HuH-7 (cell line): ENCODE measurements around the gene SLC25A12.

ENCODE experiments used
- DNase-seq: peaks from one replicate; pipeline ENCODE4 v3.0.0; 2011; ENCODE audit warnings: low spot score

The SLC25A12 gene

DNA sequence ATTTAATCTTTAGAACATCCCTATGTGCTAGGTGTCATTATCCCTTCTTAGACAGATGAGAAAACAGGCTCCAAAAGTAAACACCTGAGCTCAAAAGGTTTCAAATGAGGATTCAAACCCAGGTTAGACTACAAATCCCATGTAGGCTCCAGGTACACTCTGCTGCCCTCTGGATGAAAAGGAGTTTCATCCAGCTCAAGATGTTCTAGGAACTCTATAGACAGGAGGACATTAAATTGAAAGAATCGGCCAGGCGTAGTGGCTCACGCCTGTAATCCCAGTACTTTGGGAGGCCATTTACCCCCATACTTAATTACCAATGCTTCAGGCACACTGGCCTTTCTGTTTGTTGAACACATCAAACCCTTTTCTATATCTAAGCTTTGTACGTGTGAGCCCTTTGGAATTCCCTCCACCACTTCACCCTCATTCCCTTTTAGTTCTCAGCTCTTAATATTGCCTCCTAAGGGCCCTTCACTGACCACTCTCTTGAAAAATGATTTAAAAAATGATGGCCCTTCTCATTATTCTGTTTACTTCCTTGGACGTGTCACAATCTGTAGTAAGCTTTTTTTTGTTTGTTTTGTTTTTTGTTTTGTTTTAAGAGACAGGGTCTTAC, 10.7 kb downstream of the SLC25A12 start:
- DNase-seq: no peak

DNA sequence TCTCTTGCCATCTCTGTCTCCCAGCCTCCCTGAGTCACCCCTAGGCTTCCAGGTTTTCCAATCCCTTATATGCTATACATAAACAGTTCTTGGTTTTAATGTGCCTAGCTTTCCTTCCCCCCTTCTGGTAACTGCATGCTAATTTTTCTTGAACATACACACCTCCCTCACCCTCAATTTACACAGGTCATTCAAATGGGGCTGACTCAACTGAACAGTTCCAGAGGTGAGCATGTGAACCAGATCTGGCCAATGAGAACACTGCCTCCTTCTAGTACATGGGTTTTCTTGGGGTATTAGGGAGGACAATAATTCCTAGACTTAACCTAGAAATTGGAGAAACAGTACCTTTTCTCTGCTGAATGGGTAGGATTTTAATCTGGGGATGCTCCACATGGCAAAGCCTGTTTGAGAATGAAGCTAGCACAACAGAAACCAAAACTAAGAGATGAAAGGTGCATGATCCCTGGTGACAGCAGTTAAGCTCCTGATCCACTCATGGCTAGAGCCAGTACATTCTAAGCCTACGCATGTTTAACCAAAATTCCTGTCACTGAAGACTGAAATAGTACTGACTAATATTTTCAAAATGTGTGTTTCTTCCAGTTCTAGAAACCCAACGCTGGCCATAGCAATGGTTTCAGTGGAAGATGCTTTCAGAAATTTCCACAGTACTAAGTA, 11.8 kb downstream of the SLC25A12 start:
- DNase-seq: no peak

DNA sequence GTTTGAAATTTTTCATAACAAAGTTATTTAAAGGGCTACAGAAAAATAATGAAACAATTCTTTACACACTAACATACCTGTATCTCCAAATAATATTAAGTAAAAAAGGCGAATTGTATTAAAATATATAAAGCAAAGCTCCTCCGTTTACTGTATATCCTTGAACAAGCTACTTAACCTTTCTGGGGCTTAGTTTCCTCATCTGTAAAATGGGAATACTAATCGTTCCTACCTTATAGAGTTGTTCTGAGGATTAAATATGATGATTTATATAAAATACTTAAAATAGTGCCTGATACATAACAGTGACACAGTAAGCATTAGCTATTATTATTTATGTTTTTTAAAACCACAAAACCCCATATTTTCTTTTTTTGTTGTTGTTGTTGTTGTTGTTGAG, 13.3 kb downstream of the SLC25A12 start:
- DNase-seq: no peak

DNA sequence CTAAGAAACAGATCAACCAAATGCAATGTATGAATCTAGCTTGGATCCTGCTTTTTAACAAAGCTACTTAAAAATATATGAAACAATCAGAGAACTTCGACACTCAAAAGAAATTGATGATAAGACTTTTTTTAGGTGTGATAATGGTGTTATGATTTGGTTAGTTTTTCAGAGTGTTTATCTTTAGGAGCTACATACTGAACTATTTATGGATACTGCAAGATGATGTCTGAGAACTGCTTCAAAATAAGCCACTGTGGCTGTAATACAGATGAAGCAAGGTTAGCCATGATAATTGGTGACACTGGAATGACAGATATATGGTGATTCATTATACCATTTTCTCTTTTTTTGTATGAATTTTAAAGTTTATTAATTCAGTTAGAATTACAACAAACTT, 14.2 kb downstream of the SLC25A12 start:
- no peak for DNase-seq

DNA sequence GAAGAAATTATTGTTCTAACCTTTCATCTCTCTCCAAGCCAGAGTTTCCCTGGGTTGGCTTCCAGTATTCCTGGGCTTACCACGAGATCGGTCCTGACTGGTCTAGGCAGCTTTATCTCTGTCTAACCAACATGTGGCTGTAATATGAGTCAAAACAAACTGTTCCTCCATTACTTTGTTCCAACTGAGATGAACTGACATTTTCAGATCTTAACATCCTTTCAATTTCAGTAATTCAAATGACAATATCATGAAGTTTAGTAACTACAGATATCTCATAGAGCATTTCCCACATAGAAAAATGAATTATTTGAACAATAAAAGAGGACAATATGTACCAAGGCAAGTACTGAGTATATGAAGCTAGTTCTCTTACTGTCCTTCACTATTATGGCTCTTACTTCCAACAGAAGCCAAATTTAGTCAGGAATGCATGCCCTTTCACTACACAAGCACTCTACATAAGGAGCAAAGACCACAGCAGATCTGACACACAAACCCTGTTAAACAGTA, 15.5 kb downstream of the SLC25A12 start:
- peak; percentile 32 for DNase-seq

DNA sequence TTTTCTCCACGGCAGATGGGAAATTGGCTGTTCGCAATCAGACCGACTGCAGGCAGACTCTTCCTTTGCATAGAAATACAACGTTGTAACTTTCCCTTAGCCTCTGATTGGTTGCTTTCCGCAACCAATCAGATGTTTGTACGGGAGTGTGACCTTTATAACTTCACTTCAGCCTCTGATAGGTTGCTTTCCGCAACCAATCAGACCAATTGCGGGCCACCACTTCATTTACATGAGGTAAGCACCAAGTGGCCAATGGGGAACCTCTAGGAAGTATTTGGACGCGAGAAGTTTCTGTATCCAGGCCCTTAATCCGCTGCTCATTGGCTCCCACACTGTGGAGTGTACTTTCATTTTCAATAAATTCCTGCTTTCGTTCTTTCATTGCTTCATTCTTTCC, 19.1 kb downstream of the SLC25A12 start:
- no peak for DNase-seq

DNA sequence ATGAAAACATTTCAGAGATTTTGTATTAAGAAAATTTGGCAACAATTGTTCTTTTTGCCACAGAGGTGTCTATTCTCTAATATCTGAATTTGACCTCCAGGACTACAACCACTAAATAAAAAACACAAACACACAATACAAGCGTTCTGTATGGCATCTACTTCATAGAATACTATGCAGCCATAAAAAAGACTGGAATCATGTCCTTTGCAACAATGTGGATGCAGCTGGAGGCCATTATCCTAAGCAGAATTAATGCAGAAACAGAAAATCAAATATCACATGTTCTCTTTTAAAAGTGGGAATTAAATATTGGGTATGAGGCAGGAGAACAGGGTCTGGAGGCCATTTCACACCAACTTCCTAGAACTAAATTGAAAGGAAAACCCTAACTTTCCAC, 19.5 kb downstream of the SLC25A12 start:
- no peak for DNase-seq

DNA sequence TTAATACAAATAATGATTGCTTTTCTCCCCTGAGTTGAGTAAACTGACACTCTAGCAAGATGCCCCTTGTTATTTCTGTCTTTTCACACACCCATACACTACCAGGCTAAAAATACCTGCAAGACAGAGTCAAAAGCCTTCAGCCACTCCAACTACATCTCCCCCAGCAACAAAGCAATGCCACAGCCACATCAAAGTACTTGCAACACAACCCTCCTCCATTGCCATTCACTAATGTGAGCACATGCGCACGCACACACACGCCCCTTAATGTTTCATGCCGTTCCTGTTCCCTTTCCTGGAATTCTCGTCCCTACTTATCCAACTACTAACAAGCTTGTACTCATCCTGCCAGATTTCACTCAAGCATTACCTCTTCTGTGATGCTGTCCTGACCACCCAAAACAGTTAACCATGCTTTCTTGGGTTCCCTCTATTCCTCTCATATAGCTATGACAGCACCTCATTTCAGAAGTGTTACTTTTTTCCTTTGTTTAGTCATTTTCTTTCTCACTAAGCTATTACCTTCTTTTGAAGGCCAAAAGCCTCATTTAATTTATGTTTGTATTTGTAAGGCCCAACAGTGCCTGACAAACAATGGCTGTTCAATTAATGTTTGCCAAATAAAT, 29.6 kb downstream of the SLC25A12 start:
- DNase-seq: no peak

DNA sequence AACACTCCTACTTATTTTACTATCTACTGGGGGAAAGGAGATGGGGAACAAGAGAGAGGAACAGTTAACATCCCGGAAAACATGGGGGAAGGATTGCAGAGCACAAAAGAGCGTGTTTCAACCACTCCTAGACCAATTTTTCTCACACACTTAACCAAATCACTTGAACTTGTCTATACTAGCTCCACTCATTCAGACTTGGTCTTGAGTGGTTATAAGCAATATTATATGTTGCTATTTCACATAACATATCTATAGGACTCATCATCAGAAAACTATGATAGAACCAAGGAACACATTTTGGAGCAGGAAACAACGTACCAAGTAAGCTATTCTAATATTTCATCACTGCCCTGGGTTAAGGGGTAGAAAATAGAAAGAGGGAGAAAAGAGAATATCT, 31.5 kb downstream of the SLC25A12 start:
- DNase-seq: no peak

DNA sequence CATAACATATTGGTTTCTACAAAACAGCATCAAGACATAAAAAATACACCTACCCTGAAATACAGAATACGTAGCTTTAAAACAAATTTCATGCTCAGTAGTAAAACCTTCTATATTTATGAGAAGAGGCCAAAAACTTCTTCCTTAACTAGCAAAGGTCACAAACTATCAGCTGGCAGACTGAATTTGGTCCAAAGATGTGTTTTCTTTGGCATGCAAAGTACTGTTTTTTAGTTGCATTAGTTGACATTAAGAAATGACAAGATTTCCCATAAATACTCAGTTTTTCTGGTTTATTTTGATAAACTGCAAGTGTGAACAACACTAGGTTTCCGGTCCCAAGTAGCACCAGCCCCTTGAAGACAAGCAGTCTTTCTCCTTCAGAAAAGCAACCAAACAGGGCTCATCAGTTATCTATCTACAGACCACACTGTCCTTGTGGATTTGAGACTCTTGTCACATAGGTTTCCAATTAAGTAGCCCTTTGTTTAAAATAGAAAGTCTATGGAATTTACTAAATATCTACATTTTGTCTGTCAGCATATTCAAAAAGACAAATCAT, 35.6 kb downstream of the SLC25A12 start:
- no peak for DNase-seq

DNA sequence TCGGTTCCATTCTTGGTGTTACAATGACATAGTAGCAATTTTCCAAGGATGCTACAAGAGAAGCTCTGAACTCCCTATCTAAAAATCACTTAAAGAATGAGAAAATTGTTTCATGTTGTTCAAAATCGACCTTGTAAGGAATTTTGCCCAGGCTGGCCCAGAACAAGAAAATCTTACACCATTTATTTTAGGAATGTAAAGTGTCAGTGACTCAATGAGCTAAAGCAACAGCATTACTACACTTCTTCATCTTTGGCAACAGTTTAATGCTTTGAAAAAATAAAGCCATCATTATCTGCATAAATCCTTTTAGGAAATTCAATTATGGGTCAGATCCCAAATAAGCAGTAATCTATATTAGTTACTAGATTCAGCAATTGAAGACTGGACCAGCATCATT, 38.6 kb downstream of the SLC25A12 start:
- DNase-seq: no peak

DNA sequence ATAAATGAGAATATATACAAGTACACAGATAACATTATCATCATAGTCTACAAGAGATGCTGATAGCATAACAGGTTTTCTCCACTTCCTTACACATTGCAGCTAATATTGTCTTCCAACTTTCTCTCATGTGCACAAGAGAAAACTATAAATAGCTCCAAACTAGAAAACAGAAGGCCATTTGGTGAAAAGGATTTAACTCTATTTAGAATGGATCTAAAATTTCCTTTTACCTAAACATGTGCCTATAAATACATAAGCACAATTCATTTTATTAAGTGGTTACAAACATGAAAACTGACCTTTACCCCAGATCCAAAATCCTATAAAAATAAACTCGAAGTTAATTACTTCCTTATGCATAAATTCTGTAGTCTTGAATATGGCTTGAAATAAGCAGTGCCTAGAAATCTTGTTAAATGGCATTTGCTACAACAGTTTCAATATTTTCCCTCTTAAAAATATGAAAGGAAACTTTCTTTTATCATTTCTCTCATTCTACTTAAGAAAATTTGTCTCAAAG, 41.6 kb downstream of the SLC25A12 start:
- DNase-seq: no peak

DNA sequence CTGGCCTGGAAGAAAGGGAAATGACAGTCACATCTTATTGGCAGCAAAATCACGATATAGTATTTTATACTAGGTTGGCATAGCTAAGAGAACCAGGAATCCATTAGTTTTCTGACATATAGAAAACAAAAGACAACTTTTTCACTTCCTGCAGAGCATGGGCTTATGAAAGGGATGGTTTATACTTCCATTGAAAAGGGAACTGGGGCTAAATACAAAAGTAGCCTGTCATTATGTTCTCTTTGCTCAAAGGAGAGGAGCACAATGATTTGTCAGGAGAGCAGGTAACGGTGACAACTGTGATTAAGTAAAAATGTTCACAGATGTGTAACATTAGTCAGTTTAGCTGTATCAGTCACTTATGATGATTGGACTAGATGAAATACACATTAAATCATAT, 46.4 kb downstream of the SLC25A12 start:
- no peak for DNase-seq

DNA sequence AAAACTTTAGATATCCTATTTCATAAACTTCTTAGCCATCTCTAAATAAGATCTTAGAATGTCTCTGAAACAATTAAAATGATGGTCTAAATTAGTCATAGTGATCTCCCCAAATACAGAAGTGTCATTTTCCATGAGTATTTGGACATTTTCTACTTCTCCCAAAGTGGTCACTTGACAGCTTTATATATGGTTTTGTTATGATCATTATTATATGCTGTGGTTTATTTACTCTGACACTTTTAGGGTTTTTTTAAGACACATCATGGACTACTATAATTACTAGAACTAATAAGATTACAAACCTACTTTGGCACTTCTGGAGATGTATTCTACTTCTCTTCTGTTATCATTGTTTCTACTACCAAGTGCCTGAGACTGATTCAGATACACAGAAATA, 47.1 kb downstream of the SLC25A12 start:
- DNase-seq: no peak

DNA sequence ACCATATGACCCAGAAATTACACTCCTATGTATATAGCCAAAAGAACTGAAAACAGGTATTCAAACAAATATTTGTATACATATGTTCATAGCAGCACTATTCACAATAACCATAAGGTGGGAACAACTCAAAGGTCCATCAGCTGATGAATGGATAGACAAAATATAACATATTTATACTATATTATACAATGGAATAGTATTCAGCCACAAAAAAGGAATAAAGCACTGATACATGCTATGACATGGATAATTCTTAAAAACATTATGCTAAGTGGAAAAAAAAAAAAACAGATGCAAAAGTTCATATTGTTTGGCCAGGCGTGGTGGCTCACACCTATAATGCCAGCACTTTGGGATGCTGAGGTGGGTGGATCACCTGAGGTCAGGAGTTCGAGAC, 52.0 kb downstream of the SLC25A12 start:
- no peak for DNase-seq

DNA sequence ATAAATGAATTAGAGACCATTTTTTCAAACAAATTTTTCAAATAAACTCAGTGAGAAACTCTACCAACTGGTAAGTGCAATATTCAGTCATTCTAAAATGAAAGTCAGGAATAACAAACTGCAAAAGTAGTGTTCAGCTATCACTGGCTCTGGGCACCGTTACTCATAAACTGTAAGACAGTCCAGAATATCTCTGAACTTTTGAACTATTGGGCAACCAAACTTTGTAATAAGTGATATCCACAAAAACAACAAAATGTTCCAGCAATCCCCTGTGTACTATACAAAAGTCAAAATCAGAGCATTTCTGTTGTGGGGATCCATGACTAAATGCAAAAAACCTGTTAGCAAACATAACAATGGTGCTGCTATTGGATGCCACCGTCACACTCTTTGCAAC, 56.3 kb downstream of the SLC25A12 start:
- DNase-seq: no peak

DNA sequence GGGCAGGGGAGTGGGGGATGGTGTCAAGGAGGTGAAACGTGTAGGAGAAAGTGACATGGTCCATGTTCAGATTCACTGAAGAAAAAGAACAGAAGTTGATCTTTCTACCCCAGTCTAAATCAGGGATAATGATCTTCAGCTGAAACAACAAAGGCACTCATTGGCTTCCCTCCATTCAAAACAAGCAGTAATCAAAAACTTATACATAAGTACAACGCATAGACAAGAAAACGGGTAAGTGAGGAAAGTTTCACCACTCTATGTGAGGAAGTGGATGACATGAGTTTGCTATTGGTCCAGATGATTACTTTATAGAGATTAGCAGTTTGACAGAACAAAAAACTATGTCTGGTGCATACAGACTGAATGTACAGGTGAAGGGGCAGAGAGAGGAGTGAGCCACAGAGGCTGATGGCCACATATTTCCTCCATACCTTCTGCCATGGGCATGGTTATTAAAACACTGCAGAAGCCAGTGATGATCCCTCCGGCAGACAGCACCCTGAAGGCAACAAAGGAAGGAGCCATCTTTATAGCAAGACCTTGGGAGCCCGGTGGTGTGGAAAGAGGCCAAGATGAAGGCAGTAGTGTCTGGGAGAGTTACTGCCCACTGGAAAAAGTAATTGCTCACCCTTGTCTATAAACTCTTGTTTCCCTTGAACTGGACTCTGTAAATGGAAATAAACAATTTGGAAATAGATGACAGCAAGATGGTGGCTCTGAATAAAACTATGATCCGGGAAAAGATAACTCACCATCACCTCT, 57.7 kb downstream of the SLC25A12 start:
- no peak for DNase-seq

DNA sequence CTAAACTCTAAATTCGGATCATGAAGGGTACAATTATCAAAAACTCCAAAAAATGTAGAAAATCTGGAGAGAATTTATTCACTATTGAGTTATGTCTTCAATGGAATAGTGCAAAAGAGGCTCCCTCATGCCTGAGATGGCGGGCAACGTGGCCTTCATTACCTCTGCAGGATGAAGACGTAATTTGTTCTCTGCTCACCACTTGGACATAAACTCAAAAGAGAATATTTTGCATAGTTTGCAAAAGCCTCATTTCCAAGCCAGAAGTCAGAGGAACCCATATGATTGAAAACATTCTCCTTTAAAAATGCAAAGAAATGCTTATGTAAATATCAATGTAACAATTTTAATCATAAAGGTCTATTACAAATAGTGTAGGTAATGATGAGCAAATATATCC, 58.7 kb downstream of the SLC25A12 start:
- DNase-seq: no peak

DNA sequence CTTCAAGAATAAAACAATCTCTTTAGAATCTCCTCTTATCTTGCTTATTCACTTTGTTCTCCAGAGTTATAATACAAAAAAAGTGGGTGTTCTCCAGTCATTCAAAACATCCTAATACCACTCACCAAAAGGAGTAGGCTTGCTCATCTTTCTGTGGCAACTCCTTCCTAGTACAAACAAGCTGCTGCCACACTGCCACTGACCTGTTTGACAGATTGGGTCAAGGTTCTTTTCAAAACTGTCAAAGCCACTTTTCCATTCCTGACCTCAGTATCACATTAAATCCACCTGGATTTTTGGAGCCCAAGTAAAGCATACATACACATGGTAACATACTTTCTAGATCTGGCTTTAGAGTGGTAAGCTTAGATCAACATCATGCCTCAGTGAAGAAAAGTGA, 59.8 kb downstream of the SLC25A12 start:
- no peak for DNase-seq

DNA sequence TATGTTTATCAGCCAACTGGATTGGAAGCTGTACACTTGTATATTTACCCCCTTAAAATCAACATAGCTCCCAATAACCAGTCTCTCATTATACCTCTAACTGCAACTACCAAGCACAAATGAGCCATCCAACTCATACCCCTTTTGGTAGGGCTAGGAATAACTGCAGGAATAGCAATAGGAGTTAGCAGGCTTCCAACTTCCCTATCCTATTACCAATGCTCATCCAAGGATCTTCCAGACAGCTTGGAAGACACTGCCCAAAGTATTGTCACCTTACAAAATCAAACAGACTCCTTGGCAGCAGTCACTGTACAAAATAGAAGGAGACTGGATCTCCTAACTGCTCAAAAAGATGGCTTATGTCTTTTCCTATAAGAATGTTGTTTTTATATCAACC, 61.6 kb downstream of the SLC25A12 start:
- no peak for DNase-seq

DNA sequence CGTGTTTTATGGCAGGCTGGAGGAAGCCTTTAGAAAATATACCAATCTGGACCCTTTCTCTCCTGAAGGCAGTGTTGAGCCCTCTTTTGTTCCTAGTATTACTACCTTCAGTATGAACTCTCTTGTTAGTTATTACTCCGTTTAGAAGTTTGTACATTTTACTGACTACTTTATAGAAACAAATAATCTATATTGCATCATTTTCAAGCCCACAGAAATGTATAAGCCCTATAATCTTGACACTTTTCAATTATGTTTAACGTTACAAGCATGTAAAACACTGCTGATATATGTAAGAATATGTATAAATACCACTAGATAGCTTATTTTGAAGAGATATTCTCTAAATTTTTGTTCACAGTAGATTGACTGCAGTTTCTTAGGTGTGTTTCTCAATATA, 64.0 kb downstream of the SLC25A12 start:
- no peak for DNase-seq

DNA sequence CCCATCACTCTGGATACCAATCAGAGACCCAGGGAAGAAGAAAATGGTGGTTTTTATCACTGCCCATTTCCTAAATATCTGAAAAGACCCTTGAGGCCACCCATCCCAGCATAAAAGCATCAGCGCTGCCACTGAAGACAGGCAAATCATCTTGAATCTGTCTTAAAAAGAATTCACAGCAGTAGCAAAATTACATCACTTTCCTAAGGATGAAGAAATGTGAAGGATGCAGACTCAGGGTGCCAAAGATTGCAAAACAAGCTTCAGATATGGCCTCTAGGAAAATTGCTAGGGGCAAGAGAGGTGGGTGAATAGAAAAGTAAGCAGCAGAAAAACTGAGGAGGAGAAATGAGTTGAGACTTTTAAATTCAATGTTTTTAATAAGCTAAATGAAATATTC, 70.0 kb downstream of the SLC25A12 start:
- DNase-seq: no peak
